GM18498 (cell line): Measurements from ENCODE around the gene TMEM204.

Experiments used
- ATAC-seq: cut with Tn5 transposase; IDR thresholded peaks from one replicate; pipeline ENCODE4 v1.9.1; 2021; ENCODE audit warnings: mild to moderate bottlenecking, moderate library complexity; ENCODE audit not compliant: unreplicated experiment

TMEM204 gene

GRCh38 chr16:1553946-1554825, 20.7 kb downstream of the TMEM204 start:
- ATAC-seq = no peak

- no peak for ATAC-seq
Measured at GRCh38 chr16:1554826-1555445, 21.5 kb downstream of the TMEM204 start.

- ATAC-seq = no peak
Measured at GRCh38 chr16:1556254-1556653, 22.8 kb downstream of the TMEM204 start.

GRCh38 chr16:1557074-1557473, 23.6 kb downstream of the TMEM204 start:
- no peak for ATAC-seq

GRCh38 chr16:1557576-1557975, 24.1 kb downstream of the TMEM204 start:
- no peak for ATAC-seq

GRCh38 chr16:1559446-1559975, 26.0 kb downstream of the TMEM204 start:
- ATAC-seq = no peak

GRCh38 chr16:1560153-1560552, 26.7 kb downstream of the TMEM204 start:
- ATAC-seq = no peak

- no peak for ATAC-seq
Measured at GRCh38 chr16:1560866-1561265, 27.4 kb downstream of the TMEM204 start.

GRCh38 chr16:1561266-1561665, 27.8 kb downstream of the TMEM204 start:
- no peak for ATAC-seq

- no peak for ATAC-seq
Measured at GRCh38 chr16:1561836-1562235, 28.4 kb downstream of the TMEM204 start.

GRCh38 chr16:1563786-1564185, 30.3 kb downstream of the TMEM204 start:
- ATAC-seq = no peak

- no peak for ATAC-seq
Measured at GRCh38 chr16:1564325-1564724, 30.9 kb downstream of the TMEM204 start.

- ATAC-seq = no peak
Measured at GRCh38 chr16:1565083-1565805, 31.8 kb downstream of the TMEM204 start.

GRCh38 chr16:1567988-1568387, 34.5 kb downstream of the TMEM204 start:
- no peak for ATAC-seq

GRCh38 chr16:1571012-1571671, 37.7 kb downstream of the TMEM204 start:
- no peak for ATAC-seq

GRCh38 chr16:1572673-1573072, 39.2 kb downstream of the TMEM204 start:
- no peak for ATAC-seq

GRCh38 chr16:1573301-1573700, 39.8 kb downstream of the TMEM204 start:
- ATAC-seq = no peak

GRCh38 chr16:1575578-1575977, 42.1 kb downstream of the TMEM204 start:
- ATAC-seq = no peak

- no peak for ATAC-seq
Measured at GRCh38 chr16:1579214-1579613, 45.7 kb downstream of the TMEM204 start.

GRCh38 chr16:1580256-1580655, 46.8 kb downstream of the TMEM204 start:
- ATAC-seq = no peak

GRCh38 chr16:1580956-1581355, 47.5 kb downstream of the TMEM204 start:
- no peak for ATAC-seq
